Smooth muscle cell (in vitro differentiated cells): Measurements from ENCODE around the gene DDX10. TPM values are rescaled to one million over a fixed set of nuclear protein-coding genes. Genes with fewer than 3 reads are reported as not detected.
A peak's percentile ranks its signal among the peaks of the same experiment; 100 is the strongest.

Experiments
- DNase-seq: peaks from one replicate; lab custom pipeline; 2025; ENCODE audit not compliant: unreplicated experiment; lab: John Stamatoyannopoulos, UW
- H2AFZ ChIP-seq: fragments of 200-600 bp; sonication (generic); 2 replicates; pipeline ENCODE4 v1.6.0; 2016; ENCODE audit warnings: antibody characterized with exemption, low read depth, mild to moderate bottlenecking
- H3F3A ChIP-seq: fragments of 200-600 bp; sonication (generic); 2 replicates; pipeline ENCODE4 v1.6.0; 2017; ENCODE audit warnings: antibody characterized with exemption, low read depth
- H3K27ac ChIP-seq: fragments of 200-600 bp; sonication (generic); 2 replicates; pipeline ENCODE4 v1.5.1; 2016; ENCODE audit warnings: low read depth, mild to moderate bottlenecking
- H3K27me3 ChIP-seq: fragments of 200-600 bp; sonication (generic); 2 replicates; pipeline ENCODE4 v1.6.1; 2016; ENCODE audit warnings: low read depth, mild to moderate bottlenecking
- H3K36me3 ChIP-seq: fragments of 200-600 bp; sonication (generic); 2 replicates; pipeline ENCODE4 v1.5.1; 2016; ENCODE audit warnings: low read depth
- H3K4me1 ChIP-seq: fragments of 200-600 bp; sonication (generic); 2 replicates; pipeline ENCODE4 v1.5.1; 2016; ENCODE audit warnings: low read depth
- H3K4me2 ChIP-seq: fragments of 200-600 bp; sonication (generic); 2 replicates; pipeline ENCODE4 v1.6.0; 2016; ENCODE audit warnings: mild to moderate bottlenecking
- H3K4me3 ChIP-seq: fragments of 200-600 bp; sonication (generic); 2 replicates; pipeline ENCODE4 v1.5.1; 2016; ENCODE audit warnings: mild to moderate bottlenecking
- H3K79me2 ChIP-seq: fragments of 200-600 bp; sonication (generic); 2 replicates; pipeline ENCODE4 v1.6.0; 2016; ENCODE audit warnings: low read depth, mild to moderate bottlenecking
- H3K9ac ChIP-seq: fragments of 200-600 bp; sonication (generic); 2 replicates; pipeline ENCODE4 v1.6.0; 2016; ENCODE audit warnings: low read depth
- H3K9me3 ChIP-seq: fragments of 200-600 bp; sonication (generic); replicated peaks from 2 replicates; pipeline ENCODE4 v1.5.1; 2016; ENCODE audit warnings: low read depth
- H4K20me1 ChIP-seq: fragments of 200-600 bp; sonication (generic); 2 replicates; pipeline ENCODE4 v1.6.0; 2016; ENCODE audit warnings: low read depth
- CTCF ChIP-seq: fragments of 200-600 bp; sonication (generic); IDR thresholded peaks from 2 replicates; pipeline ENCODE4 v1.5.1; 2017; ENCODE audit warnings: borderline replicate concordance, mild to moderate bottlenecking, antibody characterized with exemption; ENCODE audit not compliant: insufficient read depth, poor library complexity, severe bottlenecking
- WGBS: methylation state at CpG from one replicate; pipeline ENCODE4 v1.1.7; 2016; ENCODE audit warnings: low lambda C conversion rate; 5-methylcytosine and 5-hydroxymethylcytosine counted together
- polyA plus RNA-seq: library from polyadenylated mRNA; unstranded; fragments of >200 nt; fragmentation: Nextera tagmentation; extraction: Ambion mirVana; gene quantifications from 2 replicates; pipeline ENCODE4 v1.2.1, GENCODE V29; 2016
- total RNA-seq: library from RNA; depleted of rRNA; stranded (reverse); fragments of >200 nt; gene quantifications from 2 replicates; pipeline ENCODE4 v1.2.3, GENCODE V29; 2014

The DDX10 gene
- total and polyA plus RNA-seq, 2 experiments from 2014 or later, result 7.3 to 15.7 TPM

DNA sequence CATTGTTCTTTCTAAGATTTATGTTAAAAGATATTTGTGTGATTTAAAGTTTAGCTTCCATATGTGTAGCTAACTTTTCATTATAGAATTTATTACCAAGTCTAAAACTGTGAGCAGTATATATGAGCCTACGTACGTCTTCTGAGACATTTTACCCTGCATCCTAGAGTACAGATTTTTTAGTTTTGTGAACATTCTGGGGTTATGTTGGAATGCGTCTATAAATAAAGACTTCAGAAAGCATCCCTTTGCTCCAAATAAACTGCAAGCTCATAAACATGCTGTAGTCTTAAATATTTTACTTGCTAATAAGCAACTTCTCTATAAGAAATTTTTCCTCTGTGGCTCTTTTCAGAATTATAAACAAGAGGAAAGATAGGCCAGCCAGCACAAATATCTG lies 236.5 kb downstream of the DDX10 start:
- peaks cover 11% of the 10 kb centered on the region for H3K4me1 ChIP-seq
- peak overlapping the region; percentile 56 for H3K4me2 ChIP-seq
- 61% methylated on average over 3 of the region's 3 CpGs for WGBS
- DNase-seq, result no peak
- no peaks in the 10 kb centered on the region for H4K20me1 ChIP-seq
- H2AFZ ChIP-seq, result no peak overlapping the region
- no peak for TF ChIP-seq CTCF
- H3K27me3 ChIP-seq, result no peaks in the 10 kb centered on the region
- H3F3A ChIP-seq, result peaks cover 7% of the 10 kb centered on the region
- no peak overlapping the region for H3K4me3 ChIP-seq
- no peaks in the 10 kb centered on the region for H3K79me2 ChIP-seq
- H3K9ac ChIP-seq, result no peak overlapping the region
- no peaks in the 10 kb centered on the region for H3K36me3 ChIP-seq
- H3K27ac ChIP-seq, result no peak overlapping the region
- H3K9me3 ChIP-seq, result no peaks in the 10 kb centered on the region

GRCh38 chr11:108902027-108902469 lies 237.2 kb downstream of the DDX10 start:
- H3K27ac ChIP-seq, result no peak overlapping the region
- H3K4me2 ChIP-seq, result peak overlapping the region; percentile 56
- no peak overlapping the region for H3K4me3 ChIP-seq
- no peak overlapping the region for H3K9ac ChIP-seq
- no peak overlapping the region for H2AFZ ChIP-seq
- no peak for TF ChIP-seq CTCF
- H3K9me3 ChIP-seq, result no peaks in the 10 kb centered on the region
- no peaks in the 10 kb centered on the region for H3K27me3 ChIP-seq
- peaks cover 6% of the 10 kb centered on the region for H3F3A ChIP-seq
- no peaks in the 10 kb centered on the region for H4K20me1 ChIP-seq
- H3K4me1 ChIP-seq, result peaks cover 4% of the 10 kb centered on the region
- DNase-seq, result no peak
- H3K36me3 ChIP-seq, result no peaks in the 10 kb centered on the region
- 44% methylated on average over 2 of the region's 2 CpGs for whole genome bisulfite sequencing
- no peaks in the 10 kb centered on the region for H3K79me2 ChIP-seq

- Histone ChIP-seq H2AFZ (no peak overlapping the region), H3F3A (no peaks in the 10 kb centered on the region), H3K27ac (no peak overlapping the region), H3K9me3 (no peaks in the 10 kb centered on the region), H3K9ac (no peak overlapping the region), H3K4me1 (no peaks in the 10 kb centered on the region), H3K27me3 (no peaks in the 10 kb centered on the region), H3K4me3 (no peak overlapping the region), H3K79me2 (no peaks in the 10 kb centered on the region), H4K20me1 (no peaks in the 10 kb centered on the region), H3K36me3 (no peaks in the 10 kb centered on the region), H3K4me2 (no peak overlapping the region)
- DNase-seq, result no peak
- no peak for TF ChIP-seq CTCF
- 100% methylated on average over 1 of the region's 1 CpG for WGBS
Observed at GRCh38 chr11:108904480-108904879, 239.6 kb downstream of the DDX10 start.

GRCh38 chr11:108906329-108906728 lies 241.5 kb downstream of the DDX10 start:
- Histone ChIP-seq H3K9me3 (no peaks in the 10 kb centered on the region), H3K27me3 (no peaks in the 10 kb centered on the region), H3K36me3 (no peaks in the 10 kb centered on the region), H3K4me2 (peak overlapping the region; percentile 2), H3K4me1 (no peaks in the 10 kb centered on the region), H3K79me2 (no peaks in the 10 kb centered on the region), H4K20me1 (no peaks in the 10 kb centered on the region), H3F3A (no peaks in the 10 kb centered on the region), H2AFZ (no peak overlapping the region), H3K4me3 (no peak overlapping the region), H3K27ac (peak overlapping the region; percentile 30), H3K9ac (no peak overlapping the region)
- DNase-seq, result no peak
- no peak for TF ChIP-seq CTCF
